Posterior vena cava (tissue), 2 donors: Measurements from ENCODE around the gene SERPINB10. TPM values are rescaled to one million over a fixed set of nuclear protein-coding genes. Genes with fewer than 3 reads are reported as not detected.

Experiments
- DNase-seq: peaks from one replicate; pipeline ENCODE4 v3.0.0-alpha.2; 2020; ENCODE audit warnings: low spot score
- intact Hi-C, 2 donors: fragments of 100-400 bp; cut with DNase I; formaldehyde crosslinking; loops; one replicate each; pipeline versions ENCODE4 v1.14.1 to v1.14.2; 2022 to 2023
- long read RNA-seq, 2 donors: library from polyadenylated mRNA; unstranded; transcript quantifications; one replicate each; pipeline ENCODE4 v2.0.0, GENCODE V29; 2020 to 2021
- total RNA-seq, 2 donors: library from RNA; stranded (reverse); fragmentation: NEBNext Ultra II Directional; extraction: Animal tissue kit (Norgen Biotek cat#: 25700); gene quantifications; one replicate each; pipeline ENCODE4 v1.2.1, GENCODE V29; 2021
- donor health status: DM: yes; HTN: yes; CAD: no.
- donor health status: DM: yes; HTN: yes; CAD: no.

The SERPINB10 gene, protein sequence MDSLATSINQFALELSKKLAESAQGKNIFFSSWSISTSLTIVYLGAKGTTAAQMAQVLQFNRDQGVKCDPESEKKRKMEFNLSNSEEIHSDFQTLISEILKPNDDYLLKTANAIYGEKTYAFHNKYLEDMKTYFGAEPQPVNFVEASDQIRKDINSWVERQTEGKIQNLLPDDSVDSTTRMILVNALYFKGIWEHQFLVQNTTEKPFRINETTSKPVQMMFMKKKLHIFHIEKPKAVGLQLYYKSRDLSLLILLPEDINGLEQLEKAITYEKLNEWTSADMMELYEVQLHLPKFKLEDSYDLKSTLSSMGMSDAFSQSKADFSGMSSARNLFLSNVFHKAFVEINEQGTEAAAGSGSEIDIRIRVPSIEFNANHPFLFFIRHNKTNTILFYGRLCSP
- not detected for total RNA-seq
- long read RNA-seq, donor 1 = 0 reads
- long read RNA-seq, donor 2, partial matches to known transcripts = 0 of 2 reads
- long read RNA-seq, donor 2, other reads (novel, unspliced or antisense) = 2 of 2 reads

GRCh38 chr18:63907664-63908063 lies at the start of gene SERPINB10:
TSS of gene SERPINB10 (plus strand) at chr18:63907958. CDS start at chr18:63915511, 7,553 bp downstream.
- intact Hi-C loops = no loop called here
- no peak for DNase-seq

GRCh38 chr18:63858456-63858855 lies 49.3 kb upstream of the SERPINB10 start:
- intact Hi-C loops = no loop called here
- no peak for DNase-seq

- intact Hi-C loops = no loop called here
- DNase-seq = no peak
These were observed 47.8 kb upstream of the SERPINB10 start for GRCh38 chr18:63859781-63860475.

GRCh38 chr18:63860531-63860930 lies 47.2 kb upstream of the SERPINB10 start:
- no peak for DNase-seq
- intact Hi-C loops = no loop called here

GRCh38 chr18:63867368-63868125 lies 40.2 kb upstream of the SERPINB10 start:
- DNase-seq = no peak
- intact Hi-C loops = no loop called here

- intact Hi-C loops = no loop called here
These were observed 39.2 kb upstream of the SERPINB10 start for GRCh38 chr18:63868546-63868945.

DNA sequence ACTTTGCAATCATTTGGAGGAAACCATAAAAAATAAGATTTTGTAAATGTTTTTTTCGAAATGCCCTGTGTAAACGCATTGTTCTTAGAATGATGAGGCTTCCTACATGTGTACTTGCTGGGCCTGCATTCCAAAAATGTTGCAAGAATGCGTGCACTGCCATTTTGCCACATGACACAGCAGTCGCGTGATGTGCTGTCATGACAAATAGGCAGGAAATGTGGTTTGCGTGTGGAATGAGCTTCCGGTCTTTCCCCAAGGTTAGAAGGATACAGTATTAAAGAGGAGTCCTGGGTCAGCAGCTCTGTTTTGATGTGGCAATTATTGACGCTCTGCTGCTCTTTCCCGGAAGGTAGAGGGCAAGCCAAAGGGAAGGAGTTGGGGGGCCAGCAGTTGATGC lies 38.4 kb upstream of the SERPINB10 start:
- intact Hi-C loops = no loop called here
- DNase-seq = no peak

More at GRCh38 chr18:63868546-63868945, 39.2 kb upstream of the SERPINB10 start:
- no peak for DNase-seq

DNA sequence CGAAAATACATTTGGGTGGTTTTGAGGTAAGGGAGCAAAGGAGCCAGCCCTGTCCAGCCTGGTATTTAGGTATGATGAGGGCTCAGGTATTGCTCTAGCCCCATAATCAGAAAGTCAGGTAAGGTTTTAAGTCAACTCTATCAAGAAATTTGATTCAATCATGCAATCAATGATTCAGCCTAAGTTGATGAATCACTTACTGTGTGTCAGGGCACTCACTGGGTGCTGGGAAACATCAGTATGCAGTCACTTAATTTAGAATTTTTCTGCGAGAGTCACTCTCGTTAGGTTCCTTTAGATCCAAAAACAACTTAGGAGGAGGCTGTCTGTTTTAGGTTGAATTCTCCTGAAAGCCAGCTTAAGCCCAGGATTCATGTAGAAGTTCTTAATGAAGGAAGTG lies 37.9 kb upstream of the SERPINB10 start:
- intact Hi-C loops = no loop called here
- no peak for DNase-seq

DNA sequence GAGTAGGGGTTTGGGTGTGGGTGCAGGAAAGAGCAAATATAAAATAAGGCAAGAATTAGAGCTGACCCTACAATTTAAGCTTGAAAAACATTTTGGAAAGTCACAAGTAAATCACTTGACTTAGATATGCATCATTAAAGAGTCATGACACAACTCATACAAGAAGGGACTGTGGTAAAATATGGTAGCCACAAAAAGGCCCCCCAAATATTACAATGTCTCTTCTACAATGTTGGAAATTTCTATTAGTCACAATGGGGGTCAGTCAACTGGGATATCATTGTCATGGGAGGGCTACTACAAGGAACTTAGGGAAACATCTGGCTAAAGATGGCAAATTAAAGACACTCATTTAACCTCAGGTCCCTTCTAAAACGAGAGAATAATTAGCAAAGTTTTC lies 35.9 kb upstream of the SERPINB10 start:
- intact Hi-C loops = no loop called here
- DNase-seq = no peak

DNA sequence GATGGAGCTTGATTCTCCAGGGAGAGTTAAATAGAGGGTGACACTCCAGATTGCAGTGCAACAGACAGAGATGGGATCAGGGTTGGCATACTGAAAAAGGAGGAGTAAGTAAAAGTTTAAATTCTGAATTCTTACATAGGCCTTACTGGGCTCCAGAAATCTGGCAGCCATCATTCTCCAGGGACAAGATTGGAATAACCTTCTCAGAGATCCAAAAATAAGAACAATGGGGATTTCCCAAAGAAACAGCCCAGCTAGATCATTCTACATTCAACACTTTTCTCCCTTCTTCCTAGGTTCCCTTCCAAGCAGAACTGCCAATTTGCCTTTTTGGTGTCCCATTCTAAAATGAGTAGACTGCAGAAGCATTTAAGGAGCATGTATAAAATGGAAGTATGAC lies 35.2 kb upstream of the SERPINB10 start:
- DNase-seq = no peak
- intact Hi-C loops = no loop called here

GRCh38 chr18:63878343-63878742 lies 29.4 kb upstream of the SERPINB10 start:
- no peak for DNase-seq
- intact Hi-C loops = no loop called here

DNA sequence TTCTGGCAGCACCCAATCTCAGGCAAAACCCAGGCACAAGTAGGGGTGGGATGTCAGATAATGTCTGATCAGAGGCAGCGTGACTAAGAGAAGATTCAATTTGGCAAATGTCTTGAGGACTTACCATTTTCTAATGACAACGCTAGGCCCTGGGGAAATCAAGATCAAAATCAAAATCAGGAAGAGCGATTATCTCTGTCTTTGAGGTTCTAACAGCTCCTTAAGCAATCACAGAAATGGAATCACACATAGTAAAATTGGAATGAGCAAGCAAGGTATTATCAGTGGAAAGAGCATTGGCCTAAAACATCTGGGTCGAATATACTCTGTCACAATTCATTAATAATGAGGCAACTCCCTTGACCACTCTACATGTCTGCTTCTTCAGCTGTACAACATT lies 28.8 kb upstream of the SERPINB10 start:
- DNase-seq = no peak
- intact Hi-C loops = no loop called here

DNA sequence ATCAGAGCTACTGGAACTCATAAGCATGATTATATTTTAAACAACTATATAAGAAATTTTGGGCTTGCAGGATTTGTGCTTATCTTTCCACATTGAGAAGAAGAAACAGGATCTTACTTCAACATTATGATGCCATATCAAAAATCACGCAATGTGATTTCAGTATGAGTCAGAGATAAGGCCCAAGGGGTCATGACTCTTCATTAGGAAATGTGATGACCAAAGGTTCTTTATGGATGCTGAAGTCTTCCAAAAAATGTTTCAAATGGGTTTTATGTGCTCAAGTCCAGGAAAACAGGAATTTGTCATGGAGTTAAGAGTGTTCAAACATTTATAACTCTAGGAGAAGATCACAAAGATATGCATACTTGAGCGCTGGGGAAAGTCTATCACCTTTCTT lies 28.0 kb upstream of the SERPINB10 start:
- intact Hi-C loops = no loop called here
- no peak for DNase-seq

GRCh38 chr18:63881851-63882250 lies 25.9 kb upstream of the SERPINB10 start:
- no peak for DNase-seq
- intact Hi-C loops = no loop called here

DNA sequence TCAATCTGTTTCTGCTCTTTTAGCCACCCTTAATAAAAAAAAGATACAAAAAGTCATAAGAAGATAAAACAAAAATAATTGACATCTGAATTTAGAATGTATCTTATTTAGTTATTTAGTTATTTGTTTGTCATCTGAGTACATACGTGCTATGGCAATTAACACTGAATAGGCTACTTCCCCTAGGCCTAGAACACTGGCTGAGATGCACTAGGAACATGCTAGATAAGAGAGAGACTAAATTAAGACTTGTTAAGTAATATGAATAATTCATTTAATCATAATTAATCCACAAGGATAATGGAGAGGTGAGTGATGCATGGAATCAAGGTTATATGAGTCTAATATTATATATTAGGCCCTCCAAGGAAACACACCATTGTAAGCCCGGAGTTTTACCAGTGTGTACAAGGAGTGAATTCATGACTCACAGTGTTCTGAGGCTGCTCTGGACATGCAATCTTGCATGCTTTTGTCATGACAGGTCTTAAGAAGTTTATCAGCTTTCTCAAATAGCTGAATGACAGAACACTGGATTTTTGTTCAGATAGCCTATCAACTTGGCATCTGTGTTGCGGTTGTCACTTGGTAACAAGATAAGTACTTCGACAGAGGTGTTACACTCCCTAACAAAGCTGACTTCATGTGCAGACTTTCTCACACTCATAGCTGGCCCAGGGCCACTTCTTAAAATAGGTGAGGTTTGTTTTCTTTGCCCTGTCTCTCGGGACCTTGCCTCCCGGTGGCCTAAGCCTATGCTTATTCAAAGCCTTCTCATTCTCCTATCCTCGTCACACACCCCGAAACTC lies 25.2 kb upstream of the SERPINB10 start:
- intact Hi-C loops = no loop called here
- DNase-seq = no peak

DNA sequence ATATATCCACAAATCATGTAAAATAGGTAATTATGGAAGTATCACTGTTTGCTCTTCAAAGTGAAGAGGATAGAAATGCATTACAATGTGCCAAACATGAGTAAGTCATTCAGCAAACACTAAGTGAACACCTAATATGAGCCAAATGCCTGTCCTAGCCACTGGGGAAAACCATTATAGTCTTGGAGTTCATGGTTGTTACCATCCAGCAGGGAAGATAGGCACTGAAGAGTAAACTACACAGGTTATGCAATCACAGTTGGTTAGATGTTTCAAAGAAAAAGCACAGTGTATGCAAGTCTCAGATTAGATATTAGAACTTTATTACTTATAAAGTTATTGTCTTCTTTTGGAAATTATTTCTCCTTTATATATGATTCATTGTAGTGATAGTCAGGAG lies 24.1 kb upstream of the SERPINB10 start:
- intact Hi-C loops = no loop called here
- no peak for DNase-seq

GRCh38 chr18:63887424-63887823 lies 20.3 kb upstream of the SERPINB10 start, which contains the start of gene SERPINB2:
TSS of gene SERPINB2 (plus strand) at chr18:63887705. CDS start at chr18:63891445, 3,740 bp downstream.
- DNase-seq = no peak
- intact Hi-C loops = no loop called here

DNA sequence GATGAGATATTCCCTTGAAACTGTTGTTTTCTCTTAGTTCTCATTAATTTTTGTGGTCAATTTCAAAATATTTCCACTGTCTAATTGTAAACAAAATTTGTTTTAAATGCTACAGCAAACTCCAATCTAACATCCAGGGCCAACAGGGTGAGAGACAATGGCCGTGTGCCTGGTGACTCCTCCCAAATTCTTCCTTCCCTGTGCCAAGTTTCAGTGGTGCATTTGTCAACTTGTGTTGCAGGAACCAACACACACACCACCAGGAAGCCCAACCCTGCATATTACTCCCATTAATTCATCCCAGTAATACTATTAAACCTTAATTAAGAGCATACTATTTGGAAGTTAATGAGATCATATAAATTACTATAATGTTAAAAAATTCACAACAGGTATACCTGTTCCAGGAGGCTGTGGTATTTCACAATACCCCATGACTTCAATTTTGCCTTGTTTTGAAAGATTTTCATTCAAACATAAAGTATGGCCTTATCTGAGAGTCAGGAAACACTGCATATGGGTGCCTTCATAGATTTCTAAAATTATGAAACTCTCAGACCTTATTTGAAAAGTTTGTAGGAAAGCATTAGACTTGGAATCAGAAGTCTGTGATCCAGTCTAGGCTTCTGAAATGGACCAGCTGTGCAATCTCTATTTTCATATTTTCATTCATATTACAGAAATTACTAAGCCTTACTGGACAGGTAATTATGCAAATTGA lies 19.1 kb upstream of the SERPINB10 start:
- no peak for DNase-seq
- intact Hi-C loops = no loop called here
